B cell (primary cell): ENCODE measurements around the gene GLG1.

Experiments used
- CTCF ChIP-seq: fragments of 200-600 bp; IDR thresholded peaks from one replicate; pipeline ENCODE4 v1.8.0; 2022; ENCODE audit warnings: antibody characterized with exemption, mild to moderate bottlenecking
- EZH2 ChIP-seq: IDR thresholded peaks from 2 replicates; pipeline ENCODE4 v1.6.1; 2012; ENCODE audit warnings: borderline replicate concordance, low read depth, mild to moderate bottlenecking, moderate library complexity, low read length; ENCODE audit not compliant: insufficient read depth, poor library complexity, severe bottlenecking

GRCh38 chr16:74577882-74578366 lies 29.0 kb downstream of the GLG1 start:
- TF ChIP-seq CTCF = no peak
- no peak for TF ChIP-seq EZH2
